Measurements from ENCODE around the gene HSBP1L1.

DNA sequence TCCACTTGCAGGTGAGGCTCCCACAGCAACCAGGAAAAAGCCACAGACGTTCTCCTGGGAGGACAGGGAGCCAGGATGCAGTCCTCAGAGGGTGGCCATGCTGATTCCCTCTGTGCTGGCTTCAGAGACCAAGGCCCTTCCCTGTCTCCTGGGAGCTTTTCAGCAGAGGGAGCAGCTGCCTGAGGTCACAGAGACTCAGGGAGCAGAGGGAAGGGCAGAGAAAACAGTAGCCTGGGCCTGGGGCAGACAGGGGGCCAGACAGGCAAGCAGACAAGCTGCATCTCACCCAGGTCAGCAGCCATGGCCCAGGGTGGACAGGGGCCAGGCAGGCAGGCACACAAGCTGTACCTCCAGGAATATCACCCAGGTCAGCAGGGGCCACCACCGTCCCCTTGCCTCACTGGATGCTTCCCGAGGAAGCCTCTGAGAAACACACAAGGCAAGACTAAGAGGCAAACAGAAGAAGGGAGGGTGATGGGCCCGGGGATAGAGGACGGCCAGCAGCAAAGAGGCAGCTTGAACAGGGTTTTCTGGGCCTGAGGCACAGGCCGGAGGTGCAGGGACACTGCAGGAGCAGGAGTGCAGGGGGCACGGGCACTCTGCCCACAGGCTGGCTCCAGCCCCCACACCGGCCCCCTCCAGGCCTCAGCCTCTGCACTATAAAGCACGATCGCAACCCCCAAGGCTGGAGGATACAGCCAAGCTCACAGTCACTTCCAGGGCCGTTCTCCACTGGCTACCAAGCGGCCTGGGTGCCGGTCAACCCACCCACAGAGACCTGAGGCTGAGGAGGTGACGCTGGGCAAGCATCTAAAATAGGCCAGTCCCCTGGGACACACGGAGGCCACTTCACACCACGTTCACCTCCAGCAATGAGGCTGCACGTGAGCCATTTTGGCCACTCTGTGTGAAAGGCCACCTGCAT lies 19.1 kb upstream of the HSBP1L1 start:
- TF ChIP-seq, protein P1, sequence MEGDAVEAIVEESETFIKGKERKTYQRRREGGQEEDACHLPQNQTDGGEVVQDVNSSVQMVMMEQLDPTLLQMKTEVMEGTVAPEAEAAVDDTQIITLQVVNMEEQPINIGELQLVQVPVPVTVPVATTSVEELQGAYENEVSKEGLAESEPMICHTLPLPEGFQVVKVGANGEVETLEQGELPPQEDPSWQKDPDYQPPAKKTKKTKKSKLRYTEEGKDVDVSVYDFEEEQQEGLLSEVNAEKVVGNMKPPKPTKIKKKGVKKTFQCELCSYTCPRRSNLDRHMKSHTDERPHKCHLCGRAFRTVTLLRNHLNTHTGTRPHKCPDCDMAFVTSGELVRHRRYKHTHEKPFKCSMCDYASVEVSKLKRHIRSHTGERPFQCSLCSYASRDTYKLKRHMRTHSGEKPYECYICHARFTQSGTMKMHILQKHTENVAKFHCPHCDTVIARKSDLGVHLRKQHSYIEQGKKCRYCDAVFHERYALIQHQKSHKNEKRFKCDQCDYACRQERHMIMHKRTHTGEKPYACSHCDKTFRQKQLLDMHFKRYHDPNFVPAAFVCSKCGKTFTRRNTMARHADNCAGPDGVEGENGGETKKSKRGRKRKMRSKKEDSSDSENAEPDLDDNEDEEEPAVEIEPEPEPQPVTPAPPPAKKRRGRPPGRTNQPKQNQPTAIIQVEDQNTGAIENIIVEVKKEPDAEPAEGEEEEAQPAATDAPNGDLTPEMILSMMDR (IDR thresholded peaks at IDR 0.05) = no peak
- TF ChIP-seq POLR2A (IDR thresholded peaks at IDR 0.05) = no peak
